CD4-positive, alpha-beta T cell treated with Interleukin-17A for 4 hours (primary cell): ENCODE measurements around the gene PHLPP1.

Experiments
- DNase-seq: peaks from one replicate; pipeline ENCODE4 v3.0.0-alpha.2; 2020; ENCODE audit warnings: mixed read lengths

PHLPP1 gene

DNA sequence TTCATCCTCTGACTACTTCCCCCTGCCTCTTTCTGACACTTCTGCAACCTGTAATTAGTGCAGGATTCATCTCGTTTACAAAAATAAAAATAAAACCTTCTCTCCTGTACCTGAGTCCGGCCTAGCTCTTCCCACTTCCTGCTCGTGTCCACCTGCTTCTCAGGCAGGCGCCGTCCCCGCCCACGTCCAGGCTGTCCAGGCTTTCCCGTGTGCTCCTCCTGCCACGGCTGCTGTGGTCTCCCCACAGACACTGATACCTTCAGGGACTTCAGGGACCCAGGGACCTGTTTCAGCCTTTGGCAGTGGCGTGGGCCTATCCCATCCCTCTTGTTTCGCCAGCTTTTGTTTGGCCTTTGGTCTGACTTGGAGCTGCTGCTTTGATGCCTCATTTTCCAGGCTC is 272.5 kb downstream of the PHLPP1 start:
- DNase-seq, result no peak

DNA sequence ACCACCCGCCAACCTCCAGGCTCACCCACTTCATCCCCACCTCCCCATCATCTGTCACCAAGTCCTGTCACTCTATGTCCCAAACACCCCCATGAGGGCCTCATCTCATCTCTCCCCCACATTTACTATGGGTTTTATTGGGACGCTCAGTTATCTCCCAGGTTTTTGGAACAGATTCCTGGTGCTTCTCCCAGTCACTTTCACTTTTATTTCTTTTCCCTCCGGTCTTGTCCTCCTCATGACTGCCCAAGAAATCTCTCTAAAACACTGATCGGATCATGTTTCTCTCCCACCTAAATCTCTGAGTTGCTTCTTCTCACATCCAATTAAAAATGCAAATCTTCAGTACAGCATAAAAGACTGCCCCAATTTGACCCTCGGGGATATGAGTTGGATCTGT is 273.1 kb downstream of the PHLPP1 start:
- no peak for DNase-seq

GRCh38 chr18:62989195-62989594 is 273.9 kb downstream of the PHLPP1 start:
- DNase-seq, result no peak

- no peak for DNase-seq
Measured at GRCh38 chr18:62990653-62991052, 275.3 kb downstream of the PHLPP1 start.

GRCh38 chr18:62991389-62991788 is 276.0 kb downstream of the PHLPP1 start:
- DNase-seq, result no peak

- no peak for DNase-seq
Measured at GRCh38 chr18:62991959-62992358, 276.6 kb downstream of the PHLPP1 start.

DNA sequence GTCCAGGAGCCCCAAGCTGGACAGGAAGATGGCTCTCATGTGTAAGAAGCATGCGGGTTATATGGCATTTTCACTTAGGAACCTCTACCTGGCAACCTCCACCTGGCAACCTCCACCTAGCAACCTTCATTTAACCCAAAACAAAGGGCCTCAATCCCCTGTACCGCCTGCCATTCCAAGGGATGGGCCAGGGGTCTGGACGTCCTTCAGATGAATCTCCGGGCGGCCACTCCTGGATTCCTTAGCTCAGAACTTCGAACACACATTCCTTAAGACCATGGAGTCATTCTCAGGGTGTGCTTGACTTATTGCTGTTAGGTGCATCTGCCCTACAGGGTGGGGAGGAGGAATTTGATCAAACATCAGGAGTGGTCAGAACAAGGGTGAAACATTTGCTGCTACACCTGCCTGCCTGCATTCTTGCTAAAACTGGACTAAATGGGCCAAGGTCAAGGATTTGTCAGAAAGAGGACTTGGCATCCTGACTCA is 277.6 kb downstream of the PHLPP1 start:
- no peak for DNase-seq

DNA sequence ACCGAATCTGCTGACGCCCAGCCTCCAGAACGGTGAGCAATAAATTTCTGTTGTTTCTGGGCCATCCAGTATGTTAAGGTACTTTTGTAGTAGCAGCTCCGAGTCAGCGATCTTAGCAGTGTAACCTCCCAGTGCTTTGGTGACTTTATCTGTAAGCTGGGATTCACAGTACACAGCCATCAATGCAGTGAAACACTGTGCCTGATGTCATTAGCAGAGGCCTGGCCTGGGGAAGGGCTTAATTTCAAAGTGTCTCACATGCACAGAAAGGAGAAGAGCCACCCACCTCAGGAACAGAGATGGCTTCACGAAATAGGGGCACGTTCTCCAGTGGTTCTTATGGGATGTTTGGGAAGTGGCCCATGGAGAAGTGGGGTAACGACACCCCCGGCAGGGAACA is 281.2 kb downstream of the PHLPP1 start:
- DNase-seq, result no peak

GRCh38 chr18:62997076-62997475 is 281.7 kb downstream of the PHLPP1 start:
- no peak for DNase-seq

GRCh38 chr18:62998443-62998842 is 283.1 kb downstream of the PHLPP1 start:
- DNase-seq, result no peak

DNA sequence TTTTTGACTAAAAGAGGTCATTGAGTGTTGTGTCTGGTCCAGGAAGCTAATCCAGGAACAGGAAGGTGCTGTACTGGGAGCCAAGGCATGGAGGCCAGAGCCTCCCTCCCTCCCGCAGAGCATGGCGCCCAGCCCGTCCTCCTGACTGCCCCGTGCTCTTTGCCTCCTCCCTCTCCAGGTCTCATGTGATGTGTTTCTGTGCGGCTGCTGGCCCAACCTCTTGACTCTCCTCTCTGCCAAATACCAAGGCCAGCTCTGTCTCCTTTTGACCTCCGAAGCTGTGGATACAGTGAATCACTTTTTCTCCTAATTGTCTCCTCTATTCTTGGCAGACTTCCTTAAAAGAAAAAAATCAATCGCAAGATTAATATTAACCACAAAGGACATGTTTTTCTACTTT is 284.1 kb downstream of the PHLPP1 start:
- DNase-seq, result no peak

GRCh38 chr18:62999921-63000320 is 284.6 kb downstream of the PHLPP1 start:
- DNase-seq, result no peak

GRCh38 chr18:63000839-63001238 is 285.5 kb downstream of the PHLPP1 start:
- DNase-seq, result no peak

DNA sequence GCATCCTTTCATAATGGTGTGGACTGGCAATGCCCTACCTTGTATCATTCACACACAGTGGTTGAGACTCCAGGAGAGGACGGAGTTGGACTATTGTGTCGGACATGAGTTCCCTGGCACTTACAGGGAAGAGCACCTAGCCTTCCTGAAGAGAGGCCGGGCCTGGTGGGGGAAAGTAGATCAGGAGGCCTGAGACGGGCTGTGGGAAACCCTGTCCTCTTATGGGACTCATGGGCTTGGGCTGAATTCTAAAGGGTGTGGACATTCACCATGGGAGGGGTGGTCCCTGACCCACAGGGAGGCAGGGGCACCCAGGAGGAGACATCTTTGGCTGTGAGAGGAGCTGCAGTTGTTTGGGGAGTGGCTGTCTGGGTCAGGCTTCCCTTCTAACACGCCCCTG is 286.5 kb downstream of the PHLPP1 start:
- DNase-seq, result no peak

GRCh38 chr18:63002305-63002704 is 287.0 kb downstream of the PHLPP1 start:
- DNase-seq, result no peak

- DNase-seq, result no peak
Measured at GRCh38 chr18:63002803-63003445, 287.6 kb downstream of the PHLPP1 start.

- no peak for DNase-seq
Measured at GRCh38 chr18:63003899-63004298, 288.6 kb downstream of the PHLPP1 start.

GRCh38 chr18:63004466-63005089 is 289.2 kb downstream of the PHLPP1 start:
- DNase-seq, result no peak

GRCh38 chr18:63005306-63005705 is 290.0 kb downstream of the PHLPP1 start:
- no peak for DNase-seq

GRCh38 chr18:63007231-63007630 is 291.9 kb downstream of the PHLPP1 start:
- no peak for DNase-seq

DNA sequence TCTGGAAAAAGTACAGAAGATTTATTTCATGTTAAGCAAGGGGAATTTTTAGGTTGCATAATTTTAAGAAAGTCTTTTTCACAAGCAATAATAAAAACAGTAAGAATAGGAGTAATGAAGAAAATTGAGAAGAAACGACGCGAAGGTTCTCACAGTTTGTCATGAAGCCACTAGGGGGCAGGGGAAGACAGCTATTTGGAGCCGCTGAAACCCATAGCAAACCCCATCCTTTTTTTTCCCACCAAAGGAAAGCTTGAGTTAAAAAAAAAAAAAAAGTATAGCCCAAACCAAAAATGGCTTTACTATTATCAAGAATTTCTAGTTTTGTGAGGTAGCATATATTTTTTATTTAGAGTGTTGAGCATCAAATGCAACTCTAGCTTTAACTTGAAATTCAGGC is 300.9 kb downstream of the PHLPP1 start:
- peak; percentile 68 for DNase-seq

DNA sequence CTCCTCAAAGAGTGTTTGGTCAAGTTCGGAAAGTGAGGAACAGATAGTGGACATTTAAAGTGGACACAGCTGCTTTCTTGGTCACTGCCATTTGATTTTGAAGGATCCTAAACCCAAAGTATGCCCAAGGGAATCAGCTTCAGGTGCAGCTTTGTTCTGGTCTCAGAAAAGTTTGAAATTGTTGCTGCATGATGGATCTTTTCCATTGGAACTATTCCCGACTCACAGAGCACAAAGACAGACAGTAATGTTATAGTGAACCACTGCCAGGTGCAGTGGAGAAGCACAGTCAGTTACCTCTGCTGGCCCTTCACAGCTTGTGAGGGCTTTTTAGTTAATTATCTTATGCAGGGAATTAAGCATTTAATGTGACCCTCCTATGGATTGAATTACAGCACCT is 301.7 kb downstream of the PHLPP1 start:
- no peak for DNase-seq

DNA sequence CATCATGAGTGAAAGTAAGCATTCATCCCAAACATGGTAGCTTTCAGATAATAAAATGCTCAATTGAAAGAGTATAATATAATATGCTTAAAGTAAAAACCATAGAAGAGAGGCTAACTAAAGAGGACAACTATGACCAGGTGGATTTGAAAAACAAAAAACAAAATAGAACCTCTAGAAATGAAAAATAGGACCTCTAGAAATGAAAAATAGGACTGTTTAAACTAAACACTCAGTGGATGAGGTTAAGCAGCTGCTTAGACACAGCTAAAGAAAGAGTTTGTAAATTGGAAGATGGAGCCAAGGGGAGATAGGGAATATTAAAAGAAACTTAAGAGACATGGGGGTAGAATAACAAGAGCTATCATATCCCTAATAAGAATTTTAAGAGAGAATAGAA is 302.6 kb downstream of the PHLPP1 start:
- no peak for DNase-seq

- no peak for DNase-seq
Measured at GRCh38 chr18:63022429-63023022, 307.2 kb downstream of the PHLPP1 start.
